RPMI8226 (cell line): Measurements from ENCODE around the gene SCD.
A peak's percentile ranks its signal among the peaks of the same experiment; 100 is the strongest.
"Not testable (repeated sequence)": the region's sequence is repeated elsewhere in the genome, so short reads cannot be mapped to it uniquely, and the experiment has no call there.

ENCODE experiments used
- DNase-seq: peaks from one replicate; pipeline ENCODE4 v3.0.0-alpha.2; 2015

SCD gene

DNA sequence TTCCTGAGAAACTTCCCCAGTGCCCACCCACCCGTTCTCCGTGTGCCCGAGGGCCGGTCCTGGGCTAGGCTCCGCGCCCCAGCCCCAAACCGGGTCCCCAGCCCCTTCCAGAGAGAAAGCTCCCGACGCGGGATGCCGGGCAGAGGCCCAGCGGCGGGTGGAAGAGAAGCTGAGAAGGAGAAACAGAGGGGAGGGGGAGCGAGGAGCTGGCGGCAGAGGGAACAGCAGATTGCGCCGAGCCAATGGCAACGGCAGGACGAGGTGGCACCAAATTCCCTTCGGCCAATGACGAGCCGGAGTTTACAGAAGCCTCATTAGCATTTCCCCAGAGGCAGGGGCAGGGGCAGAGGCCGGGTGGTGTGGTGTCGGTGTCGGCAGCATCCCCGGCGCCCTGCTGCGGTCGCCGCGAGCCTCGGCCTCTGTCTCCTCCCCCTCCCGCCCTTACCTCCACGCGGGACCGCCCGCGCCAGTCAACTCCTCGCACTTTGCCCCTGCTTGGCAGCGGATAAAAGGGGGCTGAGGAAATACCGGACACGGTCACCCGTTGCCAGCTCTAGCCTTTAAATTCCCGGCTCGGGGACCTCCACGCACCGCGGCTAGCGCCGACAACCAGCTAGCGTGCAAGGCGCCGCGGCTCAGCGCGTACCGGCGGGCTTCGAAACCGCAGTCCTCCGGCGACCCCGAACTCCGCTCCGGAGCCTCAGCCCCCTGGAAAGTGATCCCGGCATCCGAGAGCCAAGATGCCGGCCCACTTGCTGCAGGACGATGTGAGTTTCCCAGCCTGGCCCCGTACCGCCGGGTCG lies at the start of gene SCD:
TSS of gene SCD (plus strand) at position 469 of the 803 bp plus-strand sequence. CDS start at position 741, 272 bp downstream.
- DNase-seq: peak; percentile 91

DNA sequence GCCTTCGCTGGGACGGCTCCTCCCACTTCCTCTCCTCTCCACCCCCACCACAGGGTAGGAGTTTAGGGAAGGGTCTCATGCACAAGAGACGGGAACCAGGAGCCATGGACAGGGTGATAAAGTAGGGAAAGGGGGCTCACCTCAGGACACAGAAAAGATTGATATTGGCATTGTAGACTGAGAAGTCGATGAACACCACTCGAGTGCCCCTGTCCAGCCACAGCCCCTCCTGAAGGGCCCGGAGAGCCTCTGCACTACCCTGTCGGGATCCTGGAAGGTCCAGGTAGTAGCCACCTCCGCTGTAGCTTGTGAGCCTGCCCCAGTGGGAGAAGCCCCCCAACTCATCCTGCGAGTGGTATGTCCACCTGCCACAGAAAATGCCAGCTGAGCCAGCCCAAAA lies 49.8 kb upstream of the SCD start:
- DNase-seq: no peak

DNA sequence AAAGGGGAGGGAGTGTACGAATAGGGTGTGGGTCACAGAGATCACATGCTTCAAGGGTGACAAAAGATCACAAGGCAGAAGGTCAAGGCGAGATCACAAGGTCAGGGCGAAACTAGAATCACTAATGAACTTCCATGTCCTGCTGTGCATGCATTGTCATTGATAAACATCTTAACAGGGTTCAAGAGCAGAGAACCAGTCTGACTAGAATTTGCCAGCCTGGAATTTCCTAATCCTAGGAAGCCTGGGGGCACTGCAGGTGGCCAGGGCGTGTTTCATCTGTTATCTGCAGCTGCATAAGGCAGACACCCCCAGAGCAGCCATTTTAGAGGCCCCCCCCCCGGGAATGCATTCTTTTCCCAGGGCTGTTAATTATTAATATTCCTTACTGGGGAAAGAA lies 45.9 kb upstream of the SCD start:
- not testable (repeated sequence) for DNase-seq

DNA sequence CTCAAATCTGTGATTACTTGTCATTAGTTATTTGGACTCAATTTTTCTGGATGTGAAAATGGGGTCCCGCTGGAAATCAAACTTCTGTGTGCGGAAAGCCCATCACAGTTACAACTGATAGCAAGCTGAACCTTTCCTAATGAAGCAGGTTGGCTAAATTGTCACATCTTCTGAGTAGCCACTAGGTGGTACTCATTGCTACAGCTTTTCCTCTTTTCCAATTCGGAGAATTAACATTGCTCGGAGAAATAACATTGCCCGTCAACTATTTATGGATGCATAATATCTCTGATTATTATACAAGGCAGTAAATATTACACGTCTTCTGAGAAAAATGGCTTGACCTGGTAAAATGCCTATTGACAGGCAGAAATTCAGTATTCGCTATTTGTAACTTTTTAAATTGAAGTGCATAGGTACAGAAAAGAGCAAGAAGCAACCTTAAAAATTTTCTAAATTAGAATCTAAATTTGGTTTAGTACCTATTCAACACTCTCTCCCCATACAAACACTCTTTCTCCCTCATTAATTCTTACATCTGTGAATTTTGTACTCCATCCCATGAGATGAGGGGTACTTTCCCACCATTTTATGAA lies 43.2 kb upstream of the SCD start:
- peak; percentile 21 for DNase-seq

DNA sequence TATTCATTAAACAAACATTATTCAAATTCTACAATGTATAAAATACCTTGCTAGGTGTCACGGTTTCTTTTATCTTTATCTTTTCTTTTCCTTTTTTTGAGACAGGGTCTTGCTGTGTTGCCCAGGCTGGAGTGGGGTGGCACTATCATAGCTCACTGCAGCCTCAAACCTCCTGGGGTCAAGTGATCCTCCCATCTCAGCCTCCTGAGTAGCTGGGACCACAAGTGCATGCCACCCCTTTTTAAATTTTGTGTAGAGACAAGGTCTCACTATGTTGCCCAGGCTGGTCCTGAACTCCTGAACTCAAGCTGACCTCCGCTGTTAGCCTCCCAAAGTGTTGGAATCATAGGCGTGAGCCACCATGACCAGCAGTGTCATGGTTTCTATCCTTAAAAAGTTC lies 42.6 kb upstream of the SCD start:
- DNase-seq: no peak

DNA sequence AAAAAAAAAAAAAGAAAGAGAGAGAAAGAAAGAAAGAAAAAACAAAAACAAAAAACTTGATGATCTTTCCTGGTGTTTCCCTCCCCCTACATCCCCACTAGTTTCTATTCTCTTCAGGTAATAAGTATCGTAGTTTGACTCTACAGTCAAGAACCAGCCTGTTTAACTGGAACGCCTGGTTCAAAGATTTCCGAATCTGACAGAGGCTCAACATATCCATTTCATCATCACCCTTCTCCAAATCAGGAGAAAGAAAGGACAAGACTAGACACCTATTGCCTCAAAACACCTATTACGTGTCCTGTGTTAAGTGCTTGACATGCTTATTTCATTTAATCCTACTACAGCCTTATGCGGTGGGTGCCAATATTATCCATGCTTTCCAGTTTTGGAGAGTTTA lies 40.2 kb upstream of the SCD start:
- DNase-seq: no peak

DNA sequence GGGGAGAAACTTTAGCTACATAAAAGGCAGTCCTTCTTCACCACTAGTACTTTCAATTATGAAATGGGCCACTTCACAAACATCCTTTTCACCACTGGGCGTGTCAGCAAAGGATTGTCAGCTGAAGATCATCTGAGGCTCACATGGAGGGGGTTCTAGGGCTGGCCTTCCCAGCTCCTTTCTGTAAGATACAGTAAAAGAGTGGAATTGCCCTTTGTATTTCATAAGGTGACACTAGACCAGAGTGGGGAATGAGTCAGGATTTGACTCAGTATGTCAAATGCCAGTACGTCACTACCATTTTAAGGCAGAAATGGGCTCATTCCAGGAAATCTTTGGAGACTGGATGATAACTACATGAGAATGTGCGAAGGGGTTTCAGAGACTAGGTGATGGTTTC lies 39.3 kb upstream of the SCD start:
- no peak for DNase-seq

DNA sequence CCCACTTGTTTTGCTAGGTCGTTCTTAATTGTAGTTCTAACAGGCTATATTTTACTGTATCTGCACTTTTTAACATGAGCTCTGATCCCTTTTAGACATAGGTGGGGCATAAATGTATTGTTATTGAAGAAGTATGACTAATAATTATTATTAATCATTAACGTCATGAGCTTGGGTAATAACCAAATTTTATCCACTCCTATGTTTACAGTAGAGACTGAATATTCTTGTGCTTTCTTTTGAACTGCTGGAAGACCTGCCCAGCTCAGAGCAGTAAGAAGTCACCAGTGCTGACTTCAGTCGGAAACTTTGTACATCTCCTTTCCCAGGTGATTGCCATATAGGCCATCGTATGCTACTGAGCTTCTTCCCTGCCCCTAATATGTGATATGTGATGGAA lies 35.7 kb upstream of the SCD start:
- DNase-seq: no peak

DNA sequence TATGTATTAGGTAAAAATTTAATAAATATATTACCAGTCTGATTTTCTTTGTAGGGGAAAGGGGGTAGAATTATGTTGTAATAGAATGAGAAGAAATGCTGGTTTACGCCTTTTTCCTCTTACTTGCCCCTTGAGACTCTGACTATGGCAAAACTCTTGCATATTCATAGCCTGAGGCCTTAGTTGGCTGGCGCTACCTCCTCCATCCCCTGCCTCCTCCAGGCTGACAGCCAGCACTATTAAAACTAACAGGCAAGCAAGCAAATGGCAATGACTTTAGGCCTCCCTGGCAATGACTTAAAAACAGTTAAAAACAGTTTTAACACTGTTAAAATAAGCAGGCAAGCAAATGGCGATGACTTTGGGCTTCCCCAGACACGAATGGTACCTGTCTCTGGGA lies 31.4 kb upstream of the SCD start:
- no peak for DNase-seq

DNA sequence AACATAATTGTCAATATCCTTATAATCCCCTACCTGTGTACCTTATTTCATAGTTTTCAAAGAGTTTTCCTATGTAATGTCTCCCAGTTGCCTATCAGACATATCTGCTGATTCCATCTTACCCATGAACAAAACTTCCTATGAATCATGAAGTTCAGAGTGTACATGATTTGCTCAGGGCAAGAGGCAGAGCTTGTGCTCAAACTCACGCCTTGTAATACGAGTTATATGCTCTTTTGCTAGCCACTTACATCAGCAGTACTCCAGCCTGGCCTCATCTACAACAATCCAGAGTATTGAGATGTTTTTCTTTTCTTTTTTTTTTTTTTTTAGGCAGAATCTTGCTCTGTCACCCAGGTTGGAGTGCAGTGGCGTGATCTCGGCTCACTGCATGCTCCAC lies 28.8 kb upstream of the SCD start:
- no peak for DNase-seq

DNA sequence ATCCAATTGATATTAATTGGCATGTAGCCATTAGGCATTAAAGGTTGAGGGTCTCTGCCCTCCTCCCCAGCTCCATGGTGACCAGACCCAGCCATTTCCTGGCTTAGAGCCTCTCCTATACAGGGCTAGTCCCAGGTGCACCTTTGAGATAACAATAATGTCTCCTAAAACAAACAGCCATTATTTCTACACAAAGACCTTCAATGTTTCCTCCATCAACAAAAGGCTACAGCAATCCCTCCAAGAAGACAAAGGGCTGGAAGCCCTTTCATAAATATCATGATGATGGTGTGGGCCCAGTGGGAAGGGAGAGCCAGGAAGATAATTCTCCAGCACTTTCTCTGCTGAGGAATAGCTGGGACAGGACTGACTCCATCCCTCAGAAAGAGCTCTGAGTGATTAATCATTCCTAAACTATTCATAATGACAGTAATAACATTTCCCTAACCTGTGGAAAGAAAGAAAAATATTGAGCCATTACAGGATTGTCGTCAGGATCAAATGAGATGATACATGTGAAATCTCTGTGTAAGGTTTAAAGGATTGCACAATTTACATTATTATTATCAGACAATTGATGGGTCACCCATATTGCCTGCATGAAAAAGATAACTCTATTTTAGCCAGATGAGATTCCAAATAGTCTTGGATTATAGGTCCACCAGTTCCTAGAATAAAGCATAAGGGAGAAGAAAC lies 27.2 kb upstream of the SCD start:
- DNase-seq: no peak

DNA sequence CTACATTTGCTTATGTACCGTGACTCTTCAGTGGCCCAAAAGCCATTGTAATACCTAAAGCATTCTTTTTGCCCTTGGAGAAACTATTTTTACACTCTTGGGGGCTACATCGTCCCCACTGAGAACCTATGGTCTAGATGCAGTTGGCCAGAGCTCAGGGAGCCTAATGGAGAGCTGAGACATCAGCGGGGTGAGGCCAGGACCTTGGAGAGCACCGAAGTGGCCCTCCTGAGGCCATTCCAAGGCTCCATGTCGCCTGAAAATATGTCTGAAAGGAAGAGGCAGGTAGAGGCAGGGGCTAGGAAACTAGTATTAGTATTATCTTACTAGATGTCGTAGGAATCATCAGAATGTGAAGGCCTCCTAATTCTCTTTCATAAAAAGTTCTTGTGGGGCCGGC lies 21.9 kb upstream of the SCD start:
- DNase-seq: no peak

DNA sequence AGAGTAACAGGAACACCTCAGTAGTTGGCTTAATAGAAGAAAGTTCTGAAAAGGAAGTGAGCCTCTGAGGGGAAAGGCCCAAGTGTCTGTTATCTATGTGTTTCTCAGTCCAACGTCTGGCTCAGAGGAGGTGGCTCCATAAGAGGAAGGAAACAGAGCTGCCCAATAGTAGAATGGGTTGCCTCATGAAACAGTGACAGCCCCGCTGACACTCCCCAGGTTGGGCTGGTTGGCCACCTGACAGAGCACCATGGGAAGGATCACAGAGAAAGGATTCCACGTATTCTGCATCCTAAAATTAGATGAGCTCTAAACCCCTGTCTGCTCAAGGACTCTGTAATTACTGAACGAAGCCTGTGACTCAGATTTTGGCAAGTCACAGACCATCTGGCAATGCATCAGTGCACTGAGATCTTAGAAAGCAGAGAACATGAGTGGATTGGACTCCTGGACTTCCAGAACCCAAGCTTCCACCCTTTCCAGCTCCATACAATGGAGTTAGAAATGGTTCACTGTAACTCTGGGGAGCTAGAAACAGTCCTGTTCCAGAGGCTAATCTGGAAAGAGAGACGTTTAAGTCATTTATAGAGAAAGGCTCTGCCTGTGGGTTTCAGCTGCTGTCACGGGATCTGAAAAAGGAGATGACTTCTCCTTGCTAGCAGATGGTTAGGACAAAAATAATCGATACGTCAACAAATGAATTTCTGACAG lies 19.9 kb upstream of the SCD start:
- peak; percentile 31 for DNase-seq

DNA sequence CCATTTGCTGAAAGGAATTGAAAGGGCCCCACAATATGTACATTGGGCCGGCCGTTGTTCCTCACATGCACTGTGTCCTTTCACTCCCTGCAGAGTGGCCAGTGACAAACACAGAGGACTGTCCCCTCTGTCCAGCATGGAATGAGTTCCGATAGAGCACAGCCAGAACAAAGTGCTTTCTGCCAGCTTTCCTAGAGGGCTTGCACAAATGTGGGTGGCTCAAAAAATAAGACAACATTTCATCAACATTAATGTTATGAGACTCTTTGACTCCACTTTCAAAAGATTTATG lies 19.4 kb upstream of the SCD start:
- DNase-seq: no peak

DNA sequence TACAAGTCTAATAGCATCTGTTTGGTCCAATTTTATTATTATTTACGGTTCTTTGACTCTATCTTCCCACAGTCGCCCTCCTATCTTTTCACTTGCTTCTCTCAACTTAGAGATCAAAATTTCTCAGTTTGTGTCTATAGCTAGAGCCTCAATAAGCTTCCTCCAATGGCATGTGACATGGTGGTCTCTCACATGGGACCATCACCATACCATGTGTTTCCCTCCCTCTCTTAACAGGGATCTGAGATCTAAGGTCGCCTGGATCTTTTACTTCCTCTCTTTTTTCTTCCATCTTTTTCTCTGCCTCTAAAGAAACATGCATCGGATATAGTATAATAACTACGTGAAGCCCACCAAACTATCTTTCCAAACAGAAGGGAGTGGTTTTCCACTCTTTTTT lies 18.8 kb upstream of the SCD start:
- no peak for DNase-seq

DNA sequence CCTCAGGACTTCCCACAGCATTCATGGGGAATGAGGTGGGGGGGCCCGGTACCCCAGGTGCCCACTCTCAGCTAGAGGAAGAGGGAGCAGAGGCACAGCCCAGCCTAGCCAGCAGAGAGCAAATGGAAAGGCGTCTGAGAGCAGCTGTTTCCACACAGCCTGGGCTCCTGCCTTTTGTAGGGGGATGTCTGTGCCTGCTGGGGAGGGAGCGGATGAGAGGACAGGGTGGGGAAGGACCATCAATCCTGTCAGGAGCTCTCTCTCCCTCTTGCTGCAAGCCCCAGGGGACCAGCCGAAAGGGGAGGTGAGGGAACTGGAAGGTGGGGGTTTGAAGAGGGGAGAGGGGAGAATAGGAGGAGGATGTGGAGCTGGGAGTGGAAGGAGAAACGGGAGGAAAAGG lies 17.0 kb upstream of the SCD start, which contains the start of gene PKD2L1:
TSS of gene PKD2L1 (minus strand) at position 150 of the 400 bp plus-strand sequence. CDS start at position 25, 125 bp downstream.
- no peak for DNase-seq

DNA sequence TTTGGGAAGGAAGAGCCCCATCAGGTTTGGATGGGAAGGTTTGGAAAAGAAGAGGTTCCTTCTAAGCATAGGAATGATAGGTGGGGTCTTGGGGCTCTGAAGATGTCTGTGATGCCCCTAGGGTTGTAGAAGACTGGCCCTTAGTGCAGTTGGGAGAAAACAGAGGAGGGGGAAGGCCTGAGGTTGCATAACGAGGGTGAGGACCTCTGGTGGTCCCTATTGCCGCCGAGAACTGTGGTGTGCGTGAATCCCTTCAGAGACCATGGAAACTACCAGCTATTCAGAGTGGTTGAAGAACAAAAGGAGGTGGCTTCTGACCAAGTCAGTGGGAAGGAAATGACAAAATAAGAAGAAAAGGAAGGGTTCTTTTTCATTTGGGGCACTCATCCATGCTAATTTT lies 13.9 kb upstream of the SCD start:
- DNase-seq: no peak

DNA sequence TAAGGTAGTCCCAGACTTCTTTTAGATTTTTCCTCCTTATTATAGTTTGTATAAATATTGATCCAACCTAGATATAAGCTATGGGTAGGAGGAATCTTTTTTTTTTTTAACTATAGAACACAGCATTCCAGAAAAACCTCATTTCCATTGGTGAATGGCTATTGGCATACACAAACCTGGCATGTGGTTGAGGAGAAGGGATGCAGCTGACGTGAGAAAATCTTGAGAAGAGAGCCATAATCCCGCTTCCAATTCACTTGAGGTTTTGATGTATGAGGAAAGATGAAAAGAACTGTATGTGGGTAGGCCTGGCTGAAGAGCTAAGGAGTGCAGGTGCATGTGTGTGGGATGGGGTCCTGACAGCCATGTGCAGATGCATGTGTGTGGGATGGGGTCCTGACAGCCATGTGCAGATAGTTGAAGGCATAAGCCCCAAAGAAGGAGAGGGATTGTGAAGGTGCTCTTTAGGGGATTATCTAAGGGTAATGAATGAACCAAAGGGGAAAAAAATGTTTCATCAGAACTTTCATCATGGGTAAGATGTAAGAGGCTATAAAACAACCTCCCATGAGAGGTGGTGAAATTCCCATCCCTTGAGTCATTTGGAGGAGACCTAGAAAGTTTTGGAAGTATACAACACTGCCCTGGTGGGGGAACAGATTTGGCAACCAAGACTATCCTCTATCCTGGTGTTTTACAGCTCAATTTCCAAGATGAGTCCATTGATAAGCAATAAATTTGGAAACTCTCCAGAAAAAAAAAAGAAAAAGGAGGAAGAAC lies 13.2 kb upstream of the SCD start:
- DNase-seq: no peak

DNA sequence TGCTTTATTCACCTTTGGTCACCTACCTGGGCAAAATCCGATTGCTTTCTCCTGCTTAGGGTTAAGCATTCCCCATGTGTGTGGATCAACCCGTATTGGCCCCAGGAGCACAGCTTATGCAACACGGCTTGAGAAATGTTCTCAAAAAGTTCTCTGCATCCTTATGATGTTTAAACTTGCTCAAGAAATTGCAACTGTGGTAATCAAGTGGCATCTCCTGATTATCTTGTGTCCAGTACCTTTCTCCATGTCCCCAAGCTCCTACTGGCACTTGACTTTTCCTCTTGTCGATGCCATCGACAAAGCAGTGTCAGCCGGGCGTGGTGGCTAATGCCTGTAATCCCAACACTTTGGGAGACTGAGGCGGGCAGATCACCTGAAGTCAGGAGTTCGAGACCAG lies 12.3 kb upstream of the SCD start:
- no peak for DNase-seq

DNA sequence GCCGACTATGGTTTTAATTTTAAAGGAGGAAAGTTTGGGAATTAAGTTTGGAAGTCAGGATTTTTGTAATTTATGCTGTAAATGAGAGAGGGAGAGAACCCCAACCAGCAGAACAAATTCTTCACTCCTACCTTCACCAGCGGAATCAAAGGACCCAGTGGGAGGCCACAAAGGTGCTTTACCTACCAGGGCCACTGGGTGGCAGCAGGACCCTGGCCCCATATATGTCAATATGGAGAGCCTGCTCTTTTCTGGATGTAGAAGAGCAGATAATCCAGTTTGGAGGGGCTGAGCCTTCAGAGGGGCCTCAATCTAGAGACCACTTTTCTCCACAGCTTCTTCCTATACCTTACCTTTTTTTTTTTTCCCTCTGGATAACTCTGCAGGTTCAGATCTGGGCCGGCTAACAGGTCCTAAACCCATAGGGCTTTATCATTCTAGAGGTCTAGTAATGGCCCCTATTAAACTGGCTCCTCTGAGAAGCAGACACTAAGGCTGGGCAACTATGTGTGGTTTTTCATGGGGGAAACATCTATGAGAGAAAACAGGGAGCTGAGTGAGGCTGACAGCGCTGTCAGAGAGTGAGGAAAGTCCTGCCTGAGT lies 8.5 kb upstream of the SCD start:
- DNase-seq: peak; percentile 73

DNA sequence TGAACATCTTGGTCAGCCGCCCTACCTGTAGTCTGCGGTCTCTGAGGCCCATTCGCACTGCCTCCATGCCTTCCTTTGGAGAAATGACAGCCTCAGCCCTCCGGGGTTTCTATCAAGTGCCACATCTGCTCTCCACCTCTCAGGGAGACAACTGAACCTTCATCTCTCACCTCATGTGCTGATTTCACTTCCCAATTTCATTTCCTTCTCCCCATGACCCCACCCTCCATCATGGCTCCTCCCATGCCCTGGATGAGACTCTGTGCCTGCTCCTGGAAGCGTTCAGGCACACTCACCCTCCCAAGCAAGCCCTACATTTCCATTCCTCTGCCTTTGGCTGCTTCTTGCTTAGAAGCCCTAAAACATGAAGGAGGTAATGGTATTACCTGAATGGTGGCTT lies 7.8 kb upstream of the SCD start:
- peak; percentile 81 for DNase-seq
